Fibroblast of lung (primary cell): ENCODE data around the gene PFKFB4. TPM values are rescaled to one million over a fixed set of nuclear protein-coding genes. Genes with fewer than 3 reads are reported as not detected.

ENCODE experiments used
- DNase-seq, 2 donors: peaks; one replicate each; pipeline versions ENCODE4 v3.0.0 to v3.0.0-alpha.2; 2010; ENCODE audit warnings: low read depth in 2 of 2
- H2AFZ ChIP-seq: 2 replicates; pipeline ENCODE4 v1.5.1; 2012; ENCODE audit warnings: low read length, control low read depth, inconsistent platforms
- H3K27ac ChIP-seq: 2 replicates; pipeline ENCODE4 v1.5.1; 2011; ENCODE audit warnings: low read length, control low read depth; ENCODE audit not compliant: insufficient read depth
- H3K27me3 ChIP-seq: 2 replicates; pipeline ENCODE4 v1.5.1; 2011; ENCODE audit warnings: mild to moderate bottlenecking, low read length; ENCODE audit not compliant: control insufficient read depth, insufficient read depth
- H3K36me3 ChIP-seq: 2 replicates; pipeline ENCODE4 v1.5.1; 2011; ENCODE audit warnings: low read length; ENCODE audit not compliant: control insufficient read depth, insufficient read depth
- H3K4me1 ChIP-seq: 2 replicates; pipeline ENCODE4 v1.5.1; 2011; ENCODE audit warnings: low read length; ENCODE audit not compliant: control insufficient read depth, insufficient read depth; ENCODE audit errors: extremely low read depth
- H3K4me2 ChIP-seq: 2 replicates; pipeline ENCODE4 v1.5.1; 2011; ENCODE audit warnings: low read length, control low read depth; ENCODE audit not compliant: insufficient read depth; ENCODE audit errors: extremely low read depth
- H3K4me3 ChIP-seq, 4 experiments: fragments of 200-600 bp in 1 of 4; sonication (generic) in 1 of 4; replicated peaks in 1 of 4; 2 replicates each; pipeline ENCODE4 v1.5.1; 2011 to 2016; ENCODE audit warnings: low read length in 4 of 4, low read depth in 3 of 4, mild to moderate bottlenecking in 3 of 4, control low read depth in 2 of 4, inconsistent platforms in 1 of 4, mixed read lengths in 1 of 4; ENCODE audit not compliant: insufficient read depth in 1 of 4; ENCODE audit errors: control extremely low read depth in 1 of 4
- H3K79me2 ChIP-seq: 2 replicates; pipeline ENCODE4 v1.5.1; 2012; ENCODE audit warnings: mild to moderate bottlenecking, low read length, inconsistent platforms; ENCODE audit not compliant: control insufficient read depth, insufficient read depth
- H3K9ac ChIP-seq: 2 replicates; pipeline ENCODE4 v1.5.1; 2011; ENCODE audit warnings: mild to moderate bottlenecking, low read length, control low read depth; ENCODE audit not compliant: insufficient read depth
- H3K9me3 ChIP-seq: 2 replicates; pipeline ENCODE4 v1.5.1; 2012; ENCODE audit warnings: low read depth, low read length; ENCODE audit not compliant: control insufficient read depth, insufficient read depth
- H4K20me1 ChIP-seq: 2 replicates; pipeline ENCODE4 v1.5.1; 2011; ENCODE audit warnings: low read length; ENCODE audit not compliant: control insufficient read depth, insufficient read depth; ENCODE audit errors: extremely low read depth
- EZH2 ChIP-seq: IDR thresholded peaks from 2 replicates; pipeline ENCODE4 v1.5.1; 2012; ENCODE audit warnings: low read length, control low read depth, mild to moderate bottlenecking; ENCODE audit errors: missing control alignments
- polyA plus RNA-seq, 2 donors: library from polyadenylated mRNA; depleted of rRNA in 1 of 2; stranded (reverse) in 1 of 2; unstranded in 1 of 2; fragments of >200 nt; gene quantifications; 2 replicates each; pipeline ENCODE4 v1.2.1, GENCODE V29; 2011 to 2012; ENCODE audit warnings: missing spikeins in 1 of 2
- total RNA-seq: library from RNA; depleted of rRNA; stranded (reverse); fragments of >200 nt; gene quantifications from 2 replicates; pipeline ENCODE4 v1.2.1, GENCODE V29; 2014
- TF ChIP-seq, protein P1 (sequence below), 2 donors: IDR thresholded peaks in 1 of 2; conservative IDR thresholded peaks in 1 of 2; 1 replicate in 1 of 2; 2 replicates in 1 of 2; pipeline ENCODE4 v1.5.1; 2011 to 2012; ENCODE audit warnings: low read length in 2 of 2, control low read depth in 1 of 2, inconsistent platforms in 1 of 2, low read depth in 1 of 2, mild to moderate bottlenecking in 1 of 2

PFKFB4 gene
- total and polyA plus RNA-seq, 2 donors (not counting 1 experiment from before 2014, with no cell fraction given), result 9.3 to 12.2 TPM

DNA sequence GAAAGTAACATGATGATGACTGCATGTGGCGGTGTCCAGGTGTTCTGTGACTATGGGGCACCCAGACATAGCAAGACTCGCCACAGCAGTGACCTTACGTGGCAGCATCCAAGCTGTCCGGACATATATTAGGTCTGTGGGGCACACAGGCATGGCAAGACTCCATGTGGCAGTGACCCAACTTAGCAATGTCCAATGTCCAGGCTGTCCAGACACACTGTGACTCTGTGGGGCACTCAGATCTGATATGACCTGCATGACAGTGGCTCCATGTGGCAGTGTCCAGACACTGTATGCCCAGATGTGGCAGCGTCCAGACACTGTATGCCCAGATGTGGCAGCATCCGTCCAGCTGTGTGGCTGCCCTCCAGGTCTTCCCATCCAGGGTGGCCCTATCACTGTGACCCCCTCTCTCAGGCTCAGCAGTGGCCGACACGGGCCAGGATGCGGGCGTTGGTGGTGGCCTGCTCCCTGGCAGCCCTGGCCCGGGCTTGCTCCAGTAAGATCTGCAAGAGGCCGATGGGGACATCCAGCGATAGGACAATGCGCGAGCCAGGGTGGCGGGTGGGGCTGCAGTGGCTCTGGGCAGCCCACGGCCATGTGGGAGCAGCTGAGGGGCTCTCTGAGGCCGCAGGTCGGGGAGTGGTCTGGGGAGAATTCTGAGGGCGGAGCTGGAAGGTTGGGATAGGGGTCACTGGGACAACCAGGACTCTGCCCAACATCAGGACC lies 5.9 kb upstream of the PFKFB4 start:
- no peak overlapping the region for H3K4me3 ChIP-seq
- no peaks in the 10 kb centered on the region for H3K9me3 ChIP-seq
- no peak overlapping the region for H3K27ac ChIP-seq
- peaks cover 8% of the 10 kb centered on the region for H3K36me3 ChIP-seq
- no peak overlapping the region for H2AFZ ChIP-seq
- no peak overlapping the region for H3K4me2 ChIP-seq
- H3K79me2 ChIP-seq, result no peaks in the 10 kb centered on the region
- H3K9ac ChIP-seq, result no peak overlapping the region
- H4K20me1 ChIP-seq, result no peaks in the 10 kb centered on the region
- TF ChIP-seq EZH2, result no peak
- TF ChIP-seq, protein P1, sequence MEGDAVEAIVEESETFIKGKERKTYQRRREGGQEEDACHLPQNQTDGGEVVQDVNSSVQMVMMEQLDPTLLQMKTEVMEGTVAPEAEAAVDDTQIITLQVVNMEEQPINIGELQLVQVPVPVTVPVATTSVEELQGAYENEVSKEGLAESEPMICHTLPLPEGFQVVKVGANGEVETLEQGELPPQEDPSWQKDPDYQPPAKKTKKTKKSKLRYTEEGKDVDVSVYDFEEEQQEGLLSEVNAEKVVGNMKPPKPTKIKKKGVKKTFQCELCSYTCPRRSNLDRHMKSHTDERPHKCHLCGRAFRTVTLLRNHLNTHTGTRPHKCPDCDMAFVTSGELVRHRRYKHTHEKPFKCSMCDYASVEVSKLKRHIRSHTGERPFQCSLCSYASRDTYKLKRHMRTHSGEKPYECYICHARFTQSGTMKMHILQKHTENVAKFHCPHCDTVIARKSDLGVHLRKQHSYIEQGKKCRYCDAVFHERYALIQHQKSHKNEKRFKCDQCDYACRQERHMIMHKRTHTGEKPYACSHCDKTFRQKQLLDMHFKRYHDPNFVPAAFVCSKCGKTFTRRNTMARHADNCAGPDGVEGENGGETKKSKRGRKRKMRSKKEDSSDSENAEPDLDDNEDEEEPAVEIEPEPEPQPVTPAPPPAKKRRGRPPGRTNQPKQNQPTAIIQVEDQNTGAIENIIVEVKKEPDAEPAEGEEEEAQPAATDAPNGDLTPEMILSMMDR (conservative IDR thresholded peaks at IDR 0.05 in 1 of 2, IDR thresholded peaks at IDR 0.05 in 1 of 2; ENCODE audit: low read depth in 1 of 2, low read length in 2 of 2), result no peak
- no peak for DNase-seq
- H3K4me1 ChIP-seq, result peaks cover 45% of the 10 kb centered on the region
- no peaks in the 10 kb centered on the region for H3K27me3 ChIP-seq

DNA sequence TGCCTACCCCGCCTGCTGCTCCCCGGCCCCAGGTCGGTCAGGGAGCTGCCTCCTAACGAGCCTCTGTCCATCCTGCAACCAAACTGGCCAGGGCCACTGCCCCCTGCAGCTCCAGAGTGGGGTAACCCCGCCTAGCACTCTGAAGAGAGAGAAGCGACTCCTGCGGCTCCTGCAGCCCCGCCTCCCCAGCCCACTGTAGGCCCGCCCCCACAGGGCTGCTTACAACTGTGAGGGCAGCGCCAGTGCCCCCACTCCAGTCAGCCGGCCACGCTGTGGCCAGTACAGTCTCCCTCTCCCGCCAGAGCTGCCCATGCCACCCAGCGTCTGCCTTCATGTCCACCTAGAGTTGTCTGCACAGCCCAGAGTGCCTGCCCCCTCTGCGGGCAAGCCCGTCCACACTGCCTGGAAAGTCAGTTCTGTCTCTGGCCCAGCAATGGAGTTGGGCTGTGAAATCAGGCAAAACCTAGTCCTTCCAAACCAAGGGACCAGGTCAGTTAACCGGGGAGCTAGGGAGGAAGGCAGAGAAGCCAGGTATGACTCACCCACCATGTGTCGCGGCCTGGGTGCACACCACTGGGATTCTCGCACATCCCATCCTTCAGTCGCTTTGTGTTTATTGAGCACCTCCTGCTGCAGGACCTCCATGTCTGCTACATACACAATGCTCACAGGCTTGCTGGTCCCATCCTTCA lies 4.6 kb upstream of the PFKFB4 start:
- H3K9me3 ChIP-seq, result no peaks in the 10 kb centered on the region
- DNase-seq, result peak; percentile 63
- H3K27me3 ChIP-seq, result no peaks in the 10 kb centered on the region
- H3K36me3 ChIP-seq, result peaks cover 6% of the 10 kb centered on the region
- peak overlapping the region; percentile 70 for H3K4me2 ChIP-seq
- peaks cover 46% of the 10 kb centered on the region for H3K4me1 ChIP-seq
- no peaks in the 10 kb centered on the region for H3K79me2 ChIP-seq
- peak overlapping the region in 2 of 4 experiments; percentile 6 to 44 for H3K4me3 ChIP-seq
- H2AFZ ChIP-seq, result peak overlapping the region; percentile 43
- TF ChIP-seq, protein P1 (conservative IDR thresholded peaks at IDR 0.05 in 1 of 2, IDR thresholded peaks at IDR 0.05 in 1 of 2; ENCODE audit: low read depth in 1 of 2, low read length in 2 of 2), result peak; percentile 41 to 52
- no peak for TF ChIP-seq EZH2
- H4K20me1 ChIP-seq, result no peaks in the 10 kb centered on the region
- no peak overlapping the region for H3K9ac ChIP-seq
- H3K27ac ChIP-seq, result peak overlapping the region; percentile 26

DNA sequence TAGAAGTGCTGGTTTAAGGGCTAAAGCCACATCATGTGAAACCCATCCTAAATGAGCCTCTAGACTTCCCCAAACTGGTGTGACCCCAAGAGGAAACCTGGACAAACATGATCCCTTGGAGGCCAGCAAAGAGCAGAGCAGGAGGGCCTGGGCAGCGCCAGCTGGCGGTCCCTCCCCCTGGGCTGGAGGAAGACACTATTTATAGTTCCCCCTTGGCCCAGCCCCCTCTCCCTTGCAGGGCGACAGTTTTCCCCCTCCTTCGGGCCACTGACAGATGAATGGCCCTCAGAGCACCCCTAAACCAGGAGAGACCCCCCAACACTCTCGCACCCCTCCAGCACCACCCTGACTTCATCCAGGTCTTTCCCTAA lies 4.0 kb upstream of the PFKFB4 start:
- H3K27me3 ChIP-seq, result no peaks in the 10 kb centered on the region
- H3K9ac ChIP-seq, result no peak overlapping the region
- peak; percentile 15 to 19 for DNase-seq
- TF ChIP-seq, protein P1 (conservative IDR thresholded peaks at IDR 0.05 in 1 of 2, IDR thresholded peaks at IDR 0.05 in 1 of 2; ENCODE audit: low read depth in 1 of 2, low read length in 2 of 2), result no peak
- no peak for TF ChIP-seq EZH2
- H3K4me3 ChIP-seq, result peak overlapping the region in 3 of 4 experiments; percentile 6 to 44 (median 7)
- H3K36me3 ChIP-seq, result peaks cover 6% of the 10 kb centered on the region
- peak overlapping the region; percentile 26 for H3K27ac ChIP-seq
- no peaks in the 10 kb centered on the region for H3K9me3 ChIP-seq
- no peaks in the 10 kb centered on the region for H3K79me2 ChIP-seq
- peaks cover 43% of the 10 kb centered on the region for H3K4me1 ChIP-seq
- peak overlapping the region; percentile 70 for H3K4me2 ChIP-seq
- no peaks in the 10 kb centered on the region for H4K20me1 ChIP-seq
- peak overlapping the region; percentile 18 for H2AFZ ChIP-seq
